ENCODE measurements around the gene NFKBIL1.
A peak's percentile ranks its signal among the peaks of the same experiment; 100 is the strongest.

NFKBIL1 gene

DNA sequence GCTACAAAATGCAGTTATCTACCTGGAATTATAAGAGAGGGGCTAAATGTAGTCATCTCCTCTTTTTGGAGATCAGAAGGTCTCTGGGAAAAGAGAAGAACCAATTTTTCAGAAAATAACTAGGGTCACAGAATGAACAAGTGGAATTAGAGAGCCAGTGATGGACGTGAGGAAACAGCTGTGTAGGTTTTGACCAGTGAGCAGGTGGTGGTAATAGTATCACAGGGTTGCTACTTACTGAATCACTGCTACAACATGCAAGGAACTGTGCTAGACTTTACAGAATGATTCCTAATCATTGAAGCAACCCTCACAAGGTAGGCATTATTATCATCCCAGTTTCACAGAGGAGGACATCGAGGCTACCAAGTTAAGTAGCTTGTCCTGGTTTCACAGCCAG is 2.7 kb upstream of the NFKBIL1 start:
- TF ChIP-seq CTCF (IDR thresholded peaks at IDR 0.05; ENCODE audit: low read depth, low read length, missing control alignments) = no peak
- in situ Hi-C loops (cut with HindIII; ENCODE audit: low pct_ligation_motif_present, low sequenced_read_pairs) = no loop called here

DNA sequence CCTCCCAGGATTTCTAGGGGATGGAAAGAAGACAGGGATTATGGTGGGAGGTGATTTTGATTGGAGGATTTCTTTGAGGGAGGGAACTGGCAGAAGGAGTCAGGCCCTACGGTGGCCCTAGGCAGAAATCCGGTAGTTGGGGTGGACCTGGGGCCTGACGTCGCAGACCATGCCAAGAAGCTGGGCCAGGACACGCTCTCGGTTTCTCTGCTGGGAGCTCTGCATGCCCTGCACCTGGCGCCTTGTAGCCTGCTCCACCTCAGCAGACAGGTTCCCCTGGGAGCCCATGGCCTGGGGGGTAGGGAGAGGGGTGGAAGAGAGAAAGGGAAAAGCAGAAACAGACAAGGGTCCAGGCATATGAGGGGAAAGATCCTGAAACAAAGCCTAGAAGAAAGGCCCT is 2.1 kb upstream of the NFKBIL1 start:
- in situ Hi-C loops (cut with HindIII; ENCODE audit: low pct_ligation_motif_present, low sequenced_read_pairs) = no loop called here
- Histone ChIP-seq H3K27me3 (replicated peaks) (no peaks in the 10 kb centered on the region), H3K36me3 (replicated peaks) (peaks cover 13% of the 10 kb centered on the region), H3K4me3 (ENCODE audit: low read depth, low read length) (no peak overlapping the region), H3K27ac (no peak overlapping the region)
- no peak for TF ChIP-seq CTCF (IDR thresholded peaks at IDR 0.05; ENCODE audit: low read depth, low read length, missing control alignments)
- no peak for DNase-seq

More for the DNA sequence above, 2.7 kb upstream of the NFKBIL1 start:
- peaks cover 18% of the 10 kb centered on the region for H3K36me3 ChIP-seq (replicated peaks)
- no peak overlapping the region for H3K4me3 ChIP-seq (ENCODE audit: low read depth, low read length)
- no peaks in the 10 kb centered on the region for H3K27me3 ChIP-seq (replicated peaks)
- DNase-seq = no peak
- H3K27ac ChIP-seq = no peak overlapping the region

GRCh38 chr6:31546339-31546957 is 960 bp upstream of the NFKBIL1 start, which contains the start of gene ATP6V1G2:
Gene ATP6V1G2, minus strand, starts transcription at chr6:31546608. Its CDS starts 49 bp downstream, at chr6:31546559.
- peaks cover 12% of the 10 kb centered on the region for H3K36me3 ChIP-seq (replicated peaks)
- peak; percentile 94 for DNase-seq
- peak within 1 kb of the TSS; percentile 75 for H3K27ac ChIP-seq
- H3K27me3 ChIP-seq (replicated peaks) = no peaks in the 10 kb centered on the region
- peak within 1 kb of the TSS; percentile 57 for H3K4me3 ChIP-seq (ENCODE audit: low read depth, low read length)
- peak; percentile 100 for TF ChIP-seq CTCF (IDR thresholded peaks at IDR 0.05; ENCODE audit: low read depth, low read length, missing control alignments)
- in situ Hi-C loops (cut with HindIII; ENCODE audit: low pct_ligation_motif_present, low sequenced_read_pairs) = no loop called here

DNA sequence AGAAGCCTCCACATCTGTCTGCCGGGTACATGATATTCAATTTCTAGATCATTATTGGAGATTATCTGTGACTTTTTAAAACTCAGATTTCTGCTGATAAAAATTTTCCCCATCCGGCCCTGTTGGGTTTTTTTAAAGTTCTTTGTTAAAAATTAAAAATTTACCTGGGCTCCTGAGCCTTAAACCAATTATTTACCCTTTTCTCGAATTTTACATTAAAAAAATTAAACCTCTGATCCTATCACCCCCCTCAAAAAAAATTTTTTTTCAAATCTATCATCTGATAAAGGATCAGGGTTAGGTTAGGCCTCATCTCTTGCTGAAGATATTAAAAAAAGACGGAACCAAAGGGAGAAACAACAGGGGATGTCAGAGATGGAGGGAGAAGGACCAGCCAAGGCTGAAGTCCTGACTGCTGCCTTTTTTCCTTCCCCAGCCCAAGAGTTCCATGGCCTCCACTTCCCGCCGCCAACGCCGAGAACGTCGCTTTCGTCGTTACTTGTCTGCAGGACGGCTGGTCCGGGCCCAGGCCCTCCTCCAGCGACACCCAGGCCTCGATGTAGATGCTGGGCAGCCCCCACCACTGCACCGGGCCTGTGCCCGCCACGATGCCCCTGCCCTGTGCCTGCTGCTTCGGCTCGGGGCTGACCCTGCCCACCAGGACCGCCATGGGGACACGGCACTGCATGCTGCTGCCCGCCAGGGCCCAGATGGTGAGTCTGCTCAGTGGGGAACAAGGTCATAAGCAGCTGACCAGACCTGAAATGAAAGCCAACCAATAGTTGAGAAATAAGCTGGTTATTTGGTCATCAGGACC is 527 bp downstream of the NFKBIL1 start:
- Histone ChIP-seq H3K27me3 (replicated peaks) (no peaks in the 10 kb centered on the region), H3K4me3 (ENCODE audit: low read depth, low read length) (peak overlapping the region; percentile 57), H3K36me3 (replicated peaks) (peaks cover 11% of the 10 kb centered on the region), H3K27ac (peak overlapping the region; percentile 75)
- DNase-seq = no peak
- in situ Hi-C loops (cut with HindIII; ENCODE audit: low pct_ligation_motif_present, low sequenced_read_pairs) = no loop called here
- TF ChIP-seq CTCF (IDR thresholded peaks at IDR 0.05; ENCODE audit: low read depth, low read length, missing control alignments) = no peak

- Histone ChIP-seq H3K27me3 (replicated peaks) (no peaks in the 10 kb centered on the region), H3K4me3 (ENCODE audit: low read depth, low read length) (no peak overlapping the region), H3K36me3 (replicated peaks) (peaks cover 15% of the 10 kb centered on the region), H3K27ac (no peak overlapping the region)
- DNase-seq = no peak
- TF ChIP-seq CTCF (IDR thresholded peaks at IDR 0.05; ENCODE audit: low read depth, low read length, missing control alignments) = no peak
- in situ Hi-C loops (cut with HindIII; ENCODE audit: low pct_ligation_motif_present, low sequenced_read_pairs) = no loop called here
These were observed 1.1 kb downstream of the NFKBIL1 start for GRCh38 chr6:31548544-31548873.
